Epidermal melanocyte (primary cell): ENCODE data around the gene CFAP47.
"Not testable (repeated sequence)": the region's sequence is repeated elsewhere in the genome, so short reads cannot be mapped to it uniquely, and the experiment has no call there.

ENCODE experiments used
- DNase-seq: peaks from one replicate; pipeline ENCODE4 v3.0.0; 2011; ENCODE audit warnings: low spot score; ENCODE audit not compliant: insufficient read length

Gene CFAP47

GRCh38 chrX:35919536-35920309, at the start of gene CFAP47:
TSS of gene CFAP47 (plus strand) at chrX:35919734. CDS start at chrX:35919800, 66 bp downstream.
- DNase-seq: no peak

GRCh38 chrX:35880601-35881000, 38.9 kb upstream of the CFAP47 start:
- no peak for DNase-seq

- no peak for DNase-seq
Measured at GRCh38 chrX:35886135-35886534, 33.4 kb upstream of the CFAP47 start.

- DNase-seq: no peak
Measured at GRCh38 chrX:35890699-35891098, 28.8 kb upstream of the CFAP47 start.

- DNase-seq: not testable (repeated sequence)
Measured at GRCh38 chrX:35986816-35987215, 67.3 kb downstream of the CFAP47 start.

GRCh38 chrX:36007207-36007606, 87.7 kb downstream of the CFAP47 start:
- no peak for DNase-seq

GRCh38 chrX:36019125-36019524, 99.6 kb downstream of the CFAP47 start:
- DNase-seq: no peak

GRCh38 chrX:36035550-36035949, 116.0 kb downstream of the CFAP47 start:
- no peak for DNase-seq

GRCh38 chrX:36062778-36063177, 143.2 kb downstream of the CFAP47 start:
- no peak for DNase-seq

- DNase-seq: no peak
Measured at GRCh38 chrX:36071061-36071460, 151.5 kb downstream of the CFAP47 start.

- not testable (repeated sequence) for DNase-seq
Measured at GRCh38 chrX:36075009-36075408, 155.5 kb downstream of the CFAP47 start.

GRCh38 chrX:36083256-36083655, 163.7 kb downstream of the CFAP47 start:
- no peak for DNase-seq

- no peak for DNase-seq
Measured at GRCh38 chrX:36087366-36087765, 167.8 kb downstream of the CFAP47 start.

- DNase-seq: not testable (repeated sequence)
Measured at GRCh38 chrX:36088939-36089338, 169.4 kb downstream of the CFAP47 start.

- DNase-seq: no peak
Measured at GRCh38 chrX:36102425-36102824, 182.9 kb downstream of the CFAP47 start.

GRCh38 chrX:36116222-36116621, 196.7 kb downstream of the CFAP47 start:
- DNase-seq: no peak

GRCh38 chrX:36159254-36159653, 239.7 kb downstream of the CFAP47 start:
- DNase-seq: no peak

GRCh38 chrX:36160081-36160480, 240.5 kb downstream of the CFAP47 start:
- DNase-seq: no peak

- DNase-seq: no peak
Measured at GRCh38 chrX:36198575-36198974, 279.0 kb downstream of the CFAP47 start.

GRCh38 chrX:36199928-36200327, 280.4 kb downstream of the CFAP47 start:
- DNase-seq: no peak

- DNase-seq: no peak
Measured at GRCh38 chrX:36214924-36215323, 295.4 kb downstream of the CFAP47 start.

- no peak for DNase-seq
Measured at GRCh38 chrX:36218801-36219200, 299.3 kb downstream of the CFAP47 start.

- not testable (repeated sequence) for DNase-seq
Measured at GRCh38 chrX:36234840-36235528, 315.4 kb downstream of the CFAP47 start.
